Type B pancreatic cell (in vitro differentiated cells): ENCODE results near the gene TMEM184B. TPM values are rescaled to one million over a fixed set of nuclear protein-coding genes. Genes with fewer than 3 reads are reported as not detected.

Experiments used
- DNase-seq: peaks from one replicate; pipeline ENCODE4 v3.0.0; 2021; ENCODE audit warnings: mixed read lengths; ENCODE audit not compliant: unreplicated experiment; ENCODE audit errors: extremely low spot score
- H3K27ac Mint-ChIP-seq: 2 replicates; pipeline ENCODE4 v1.8.0; 2021; ENCODE audit warnings: mild to moderate bottlenecking, mixed read lengths
- H3K27me3 Mint-ChIP-seq: 2 replicates; pipeline ENCODE4 v1.8.0; 2021; ENCODE audit warnings: mixed read lengths
- H3K36me3 Mint-ChIP-seq: 2 replicates; pipeline ENCODE4 v1.8.0; 2021; ENCODE audit warnings: mixed read lengths
- H3K4me1 Mint-ChIP-seq: one replicate; pipeline ENCODE4 v1.8.0; 2021; ENCODE audit warnings: mixed read lengths; ENCODE audit not compliant: unreplicated experiment
- H3K4me3 Mint-ChIP-seq: 2 replicates; pipeline ENCODE4 v1.8.0; 2021; ENCODE audit warnings: mild to moderate bottlenecking, mixed read lengths
- H3K9me3 Mint-ChIP-seq: 2 replicates; pipeline ENCODE4 v1.8.0; 2021; ENCODE audit warnings: mixed read lengths
- total RNA-seq: library from RNA; stranded (reverse); gene quantifications from 2 replicates; pipeline ENCODE4 v1.2.1, GENCODE V29; 2021; ENCODE audit warnings: low replicate concordance
- TF ChIP-seq, protein P1 (sequence below): fragments of 200-600 bp; sonication (generic); conservative IDR thresholded peaks from 2 replicates; pipeline ENCODE4 v1.5.0; 2021; ENCODE audit warnings: antibody characterized with exemption, mild to moderate bottlenecking

The TMEM184B gene
- total RNA-seq, 1 donor from 2014 or later = 66.7 TPM

GRCh38 chr22:38270091-38270992 is 2.5 kb downstream of the TMEM184B start:
- Mint-ChIP-seq H3K36me3 (peaks cover under 1% of the 10 kb centered on the region), H3K9me3 (no peaks in the 10 kb centered on the region), H3K27ac (peak overlapping the region; percentile 30), H3K4me3 (peak overlapping the region; percentile 95), H3K4me1 (peaks cover 42% of the 10 kb centered on the region), H3K27me3 (no peaks in the 10 kb centered on the region)
- TF ChIP-seq, protein P1, sequence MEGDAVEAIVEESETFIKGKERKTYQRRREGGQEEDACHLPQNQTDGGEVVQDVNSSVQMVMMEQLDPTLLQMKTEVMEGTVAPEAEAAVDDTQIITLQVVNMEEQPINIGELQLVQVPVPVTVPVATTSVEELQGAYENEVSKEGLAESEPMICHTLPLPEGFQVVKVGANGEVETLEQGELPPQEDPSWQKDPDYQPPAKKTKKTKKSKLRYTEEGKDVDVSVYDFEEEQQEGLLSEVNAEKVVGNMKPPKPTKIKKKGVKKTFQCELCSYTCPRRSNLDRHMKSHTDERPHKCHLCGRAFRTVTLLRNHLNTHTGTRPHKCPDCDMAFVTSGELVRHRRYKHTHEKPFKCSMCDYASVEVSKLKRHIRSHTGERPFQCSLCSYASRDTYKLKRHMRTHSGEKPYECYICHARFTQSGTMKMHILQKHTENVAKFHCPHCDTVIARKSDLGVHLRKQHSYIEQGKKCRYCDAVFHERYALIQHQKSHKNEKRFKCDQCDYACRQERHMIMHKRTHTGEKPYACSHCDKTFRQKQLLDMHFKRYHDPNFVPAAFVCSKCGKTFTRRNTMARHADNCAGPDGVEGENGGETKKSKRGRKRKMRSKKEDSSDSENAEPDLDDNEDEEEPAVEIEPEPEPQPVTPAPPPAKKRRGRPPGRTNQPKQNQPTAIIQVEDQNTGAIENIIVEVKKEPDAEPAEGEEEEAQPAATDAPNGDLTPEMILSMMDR = no peak
- DNase-seq = no peak

DNA sequence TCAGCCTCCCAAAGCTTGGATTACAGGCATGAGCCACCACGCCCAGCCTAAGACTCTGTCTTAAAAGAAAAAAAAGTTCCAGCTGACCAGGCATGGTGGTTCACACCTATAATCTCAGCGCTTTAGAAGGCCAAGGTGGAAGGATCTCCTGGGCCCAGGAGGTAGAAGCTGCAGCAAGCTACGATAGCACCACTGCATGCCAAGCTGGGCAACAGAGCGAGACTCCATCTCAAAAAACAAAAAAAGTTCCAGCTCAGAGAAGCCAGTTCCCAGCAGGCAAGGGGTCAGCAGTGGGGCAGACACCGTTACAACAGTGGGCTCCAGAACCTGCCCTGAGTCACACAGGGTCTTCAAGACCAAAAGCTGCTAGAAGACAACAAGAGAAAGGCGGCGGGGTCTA is 3.3 kb downstream of the TMEM184B start:
- Mint-ChIP-seq H3K27ac (no peak overlapping the region), H3K4me1 (peaks cover 37% of the 10 kb centered on the region)
- TF ChIP-seq, protein P1 = no peak

DNA sequence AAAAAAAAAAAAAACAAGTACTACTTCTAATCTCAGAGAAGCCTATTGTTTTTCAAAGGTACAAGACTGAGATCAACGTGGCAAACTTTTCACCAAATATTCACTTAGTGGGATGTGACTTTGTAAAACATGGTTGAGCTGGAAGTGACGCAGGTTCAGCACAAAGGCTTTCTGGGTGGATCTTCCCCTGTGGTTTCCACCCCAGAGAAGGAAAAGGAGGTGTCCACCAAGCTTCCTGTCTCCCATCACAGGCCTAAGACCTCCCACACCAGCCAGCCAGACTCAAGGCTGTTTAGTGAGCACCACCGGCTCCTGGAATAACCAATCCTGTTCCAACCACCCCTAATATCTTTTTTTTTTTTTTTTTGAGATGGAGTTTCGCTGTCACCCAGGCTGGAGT is 5.7 kb downstream of the TMEM184B start:
- Mint-ChIP-seq H3K4me3 (no peak overlapping the region), H3K27ac (no peak overlapping the region), H3K27me3 (no peaks in the 10 kb centered on the region), H3K4me1 (peaks cover 33% of the 10 kb centered on the region), H3K36me3 (peaks cover 10% of the 10 kb centered on the region), H3K9me3 (no peaks in the 10 kb centered on the region)
- DNase-seq = no peak
- TF ChIP-seq, protein P1 = no peak

More for the DNA sequence above, 3.3 kb downstream of the TMEM184B start:
- DNase-seq = no peak
- Mint-ChIP-seq H3K4me3 (no peak overlapping the region), H3K36me3 (peaks cover 5% of the 10 kb centered on the region), H3K9me3 (no peaks in the 10 kb centered on the region), H3K27me3 (no peaks in the 10 kb centered on the region)

DNA sequence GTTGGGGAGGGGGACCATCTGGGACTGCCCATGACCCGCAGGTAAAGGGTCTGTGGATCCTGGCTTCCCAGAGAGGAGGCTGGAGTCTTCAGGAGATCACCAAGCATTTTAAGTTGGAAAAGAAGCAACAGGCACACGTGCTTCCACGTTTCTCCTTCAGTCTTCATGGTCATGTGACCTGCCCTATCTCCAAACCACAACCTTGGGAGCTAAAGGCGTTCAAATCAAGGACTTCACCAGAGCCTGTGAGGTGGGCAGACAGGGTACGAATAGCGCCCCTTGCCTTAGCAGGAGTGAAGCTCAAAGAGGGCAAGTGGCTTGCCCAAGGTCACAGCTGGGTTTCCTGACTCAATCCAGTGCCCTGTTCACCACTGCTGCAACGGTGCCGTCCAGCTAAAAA is 6.7 kb downstream of the TMEM184B start:
- peaks cover 37% of the 10 kb centered on the region for H3K4me1 Mint-ChIP-seq
- H3K36me3 Mint-ChIP-seq = peaks cover 10% of the 10 kb centered on the region
- TF ChIP-seq, protein P1 = no peak
- no peak overlapping the region for H3K27ac Mint-ChIP-seq
- H3K4me3 Mint-ChIP-seq = no peak overlapping the region
- H3K27me3 Mint-ChIP-seq = no peaks in the 10 kb centered on the region
- no peak for DNase-seq
- no peaks in the 10 kb centered on the region for H3K9me3 Mint-ChIP-seq

DNA sequence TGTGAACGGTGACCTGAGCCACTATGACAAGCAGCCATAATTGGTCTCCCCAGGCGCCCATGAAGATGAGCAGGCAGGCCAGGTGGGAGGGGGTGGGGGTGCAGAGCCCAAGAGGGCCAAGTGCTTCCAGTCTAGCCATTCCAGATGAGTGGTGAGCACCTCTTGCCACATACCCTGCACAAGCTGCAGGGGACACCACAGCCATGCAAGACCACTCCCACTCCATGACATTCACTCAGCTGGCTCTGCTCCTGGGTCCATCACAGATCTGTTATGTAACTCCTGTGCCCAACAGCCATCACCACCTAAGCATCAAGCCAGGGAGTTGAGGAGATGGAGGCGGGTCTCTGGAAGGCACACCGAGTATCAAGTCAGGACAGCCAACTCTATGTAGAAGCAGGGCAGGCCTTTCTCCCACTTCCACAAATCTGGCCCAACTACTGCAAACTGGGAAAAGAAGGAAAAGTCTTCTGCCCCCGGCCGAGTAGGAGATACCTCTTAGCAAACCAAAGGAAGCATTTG is 8.4 kb downstream of the TMEM184B start:
- Mint-ChIP-seq H3K9me3 (no peaks in the 10 kb centered on the region), H3K4me1 (peaks cover 33% of the 10 kb centered on the region), H3K27ac (no peak overlapping the region), H3K27me3 (no peaks in the 10 kb centered on the region), H3K36me3 (peaks cover 10% of the 10 kb centered on the region), H3K4me3 (no peak overlapping the region)
- DNase-seq = no peak
- TF ChIP-seq, protein P1 = no peak
